CD4-positive, alpha-beta T cell treated with Interleukin-17A for 4 hours (primary cell): ENCODE data around the gene C20orf204.

ENCODE experiments used
- DNase-seq: peaks from one replicate; pipeline ENCODE4 v3.0.0-alpha.2; 2020; ENCODE audit warnings: mixed read lengths

C20orf204 gene

GRCh38 chr20:64027981-64028685, 7.8 kb upstream of the C20orf204 start:
- no peak for DNase-seq

GRCh38 chr20:64029293-64030117, 6.5 kb upstream of the C20orf204 start:
- no peak for DNase-seq

DNA sequence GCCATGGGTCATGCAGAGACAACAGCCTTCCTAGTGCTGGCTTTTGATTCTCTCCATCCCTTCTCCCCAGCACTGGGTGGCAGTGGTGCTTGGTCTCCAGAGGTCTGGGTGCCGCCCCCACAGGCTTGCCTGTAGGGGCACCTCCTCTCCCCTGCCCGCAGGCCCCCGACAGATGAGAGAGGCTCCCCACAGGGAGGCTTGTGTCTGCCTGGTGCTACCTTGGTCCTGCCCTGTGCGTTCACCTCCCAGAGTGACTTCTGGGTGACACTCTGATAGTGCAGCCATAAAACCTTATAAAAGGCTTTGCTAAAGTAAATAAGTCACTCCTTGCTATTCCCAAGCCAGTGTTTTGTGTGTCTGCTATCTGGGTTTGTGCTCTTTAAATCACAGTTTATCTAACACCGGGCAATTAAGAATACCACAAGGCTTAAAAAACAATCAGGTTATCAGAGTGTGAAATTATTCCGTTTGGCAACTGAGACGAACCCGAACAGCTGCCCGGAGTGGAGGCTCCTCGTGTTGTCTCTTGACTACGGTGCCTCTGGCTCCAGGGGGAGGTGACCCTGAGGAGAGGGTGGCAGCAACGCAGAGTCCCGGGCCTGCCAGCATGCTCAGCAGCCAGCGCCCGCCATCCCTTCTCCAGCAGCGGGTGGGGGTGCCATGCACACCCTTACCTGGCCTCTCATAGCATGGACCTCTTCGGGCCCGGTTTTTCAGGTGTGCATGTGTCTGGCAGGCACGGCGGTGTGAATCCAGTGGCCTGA, 5.4 kb upstream of the C20orf204 start:
- DNase-seq = no peak

DNA sequence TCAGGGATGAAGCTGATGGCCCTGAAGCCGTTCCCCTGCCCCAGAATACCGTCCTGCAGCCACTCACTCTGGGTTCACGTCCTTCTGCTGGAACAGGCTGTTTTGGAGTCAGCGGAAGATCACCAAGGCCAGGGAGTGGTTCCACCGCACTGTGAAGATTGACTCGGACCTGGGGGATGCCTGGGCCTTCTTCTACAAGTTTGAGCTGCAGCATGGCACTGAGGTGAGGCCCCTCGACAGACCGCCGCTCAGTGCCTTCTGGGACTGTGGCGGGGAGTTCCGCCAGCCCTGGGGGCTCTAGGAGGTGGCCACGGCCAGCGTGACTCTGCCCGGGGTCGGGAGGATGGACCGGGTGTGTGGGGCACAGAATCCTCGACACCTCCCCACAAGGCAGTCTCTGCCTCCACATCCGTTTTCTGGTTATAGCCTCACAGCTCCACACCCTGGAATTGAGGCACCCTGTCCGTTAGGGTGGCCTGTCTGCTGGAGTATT, 4.1 kb upstream of the C20orf204 start:
- no peak for DNase-seq

DNA sequence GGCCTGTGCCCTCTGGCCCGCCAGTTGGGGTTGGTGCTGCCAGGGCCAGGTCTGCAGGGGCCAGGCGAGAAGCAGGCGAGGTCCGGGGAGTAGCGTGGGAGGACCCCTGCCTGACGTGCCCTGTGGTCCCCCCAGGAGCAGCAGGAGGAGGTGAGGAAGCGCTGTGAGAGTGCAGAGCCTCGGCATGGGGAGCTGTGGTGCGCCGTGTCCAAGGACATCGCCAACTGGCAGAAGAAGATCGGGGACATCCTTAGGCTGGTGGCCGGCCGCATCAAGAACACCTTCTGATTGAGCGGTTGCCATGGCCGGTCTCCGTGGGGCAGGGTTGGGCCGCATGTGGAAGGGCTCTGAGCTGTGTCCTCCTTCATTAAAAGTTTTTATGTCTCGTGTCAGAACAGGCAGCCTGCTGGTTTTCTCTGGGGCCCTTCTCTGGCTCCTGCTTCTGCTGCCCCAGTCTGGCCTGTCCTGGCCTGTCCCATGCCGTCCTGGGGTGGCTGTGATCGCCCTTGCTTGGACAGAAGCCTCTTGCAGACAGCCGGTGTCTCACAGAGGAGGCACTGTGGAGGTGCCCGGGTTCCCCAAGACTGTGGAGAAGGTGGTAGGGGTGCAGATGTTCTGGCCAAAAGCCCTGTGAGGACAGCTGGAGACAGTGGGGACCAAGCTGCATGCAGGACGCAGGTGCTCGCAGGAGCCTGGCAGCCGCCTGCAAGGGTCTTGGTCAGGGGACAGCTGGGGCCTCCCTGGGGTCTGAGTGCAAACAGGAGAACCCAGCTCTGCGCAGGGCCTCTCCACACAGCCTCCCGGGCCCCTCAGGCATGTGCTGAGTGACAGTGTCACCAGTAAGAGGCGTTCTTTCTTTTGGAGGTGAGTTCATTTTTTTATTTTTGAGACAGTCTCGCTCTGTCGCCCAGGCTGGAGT, 3.0 kb upstream of the C20orf204 start:
- DNase-seq = no peak

DNA sequence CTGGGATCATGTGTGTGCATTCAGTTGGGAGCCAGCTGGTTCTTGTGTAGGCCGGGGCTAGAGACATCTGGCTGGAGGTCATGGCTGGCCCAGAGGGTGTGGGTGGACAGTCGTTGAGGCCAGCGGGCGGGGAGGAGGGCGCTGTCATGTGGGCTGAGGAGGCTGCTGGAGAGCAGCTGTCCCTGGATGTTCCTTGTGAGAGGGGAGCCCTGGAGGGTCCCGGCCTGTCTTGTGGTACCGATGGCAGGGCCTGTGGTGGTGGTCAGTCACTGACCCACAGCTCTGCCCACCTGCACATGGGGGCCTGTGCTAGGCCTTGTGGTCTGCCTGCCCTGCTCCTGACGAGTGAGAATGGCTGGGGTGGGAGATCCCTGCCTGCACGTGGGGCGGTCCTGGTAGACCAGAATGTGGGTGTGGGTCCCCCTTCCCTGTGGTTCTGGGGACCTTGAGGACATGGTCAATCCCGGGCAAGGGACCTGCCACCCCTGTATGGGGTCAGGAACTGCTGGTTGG, 1.9 kb upstream of the C20orf204 start:
- DNase-seq = no peak

- no peak for DNase-seq
Observed at GRCh38 chr20:64035066-64035932, 683 bp upstream of the C20orf204 start.

- no peak for DNase-seq
Observed at GRCh38 chr20:64036346-64037198, 590 bp downstream of the C20orf204 start.

DNA sequence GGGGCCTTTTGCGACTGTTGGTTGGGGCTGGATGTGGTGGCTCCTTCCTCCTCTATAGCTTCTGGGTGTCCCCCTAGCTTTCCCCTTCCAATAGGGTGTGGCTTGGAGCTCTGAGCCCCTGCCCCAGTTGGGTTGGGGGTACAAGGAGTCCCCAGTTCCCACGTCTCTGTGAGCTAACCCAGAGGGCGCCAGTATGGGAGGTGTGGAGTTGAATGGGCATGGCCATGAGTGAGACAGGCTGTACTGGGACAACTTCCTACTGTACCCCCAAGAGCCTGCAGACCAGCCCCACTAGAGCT, 1.2 kb downstream of the C20orf204 start:
- DNase-seq = no peak

GRCh38 chr20:64037498-64038213, 1.7 kb downstream of the C20orf204 start:
- DNase-seq = no peak

DNA sequence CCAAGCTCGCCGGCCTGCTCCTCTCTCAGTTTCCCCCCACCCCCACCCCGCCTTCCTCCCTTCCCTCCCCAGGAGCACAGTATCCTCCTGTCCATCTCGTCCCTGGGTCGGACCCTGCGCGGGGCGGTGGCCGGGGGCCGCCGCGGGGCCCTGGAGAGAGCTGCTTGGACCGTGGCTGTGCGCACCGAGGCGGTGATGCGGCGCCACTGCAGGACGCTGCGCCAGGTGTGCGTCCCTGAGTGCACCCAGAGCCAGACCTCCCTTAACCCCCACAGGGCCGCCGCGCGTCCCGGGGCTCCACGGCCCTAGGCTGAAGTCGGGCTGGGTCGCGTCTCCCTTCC, 2.2 kb downstream of the C20orf204 start:
- no peak for DNase-seq

GRCh38 chr20:64038565-64039292, 2.7 kb downstream of the C20orf204 start:
- DNase-seq = peak; percentile 87

DNA sequence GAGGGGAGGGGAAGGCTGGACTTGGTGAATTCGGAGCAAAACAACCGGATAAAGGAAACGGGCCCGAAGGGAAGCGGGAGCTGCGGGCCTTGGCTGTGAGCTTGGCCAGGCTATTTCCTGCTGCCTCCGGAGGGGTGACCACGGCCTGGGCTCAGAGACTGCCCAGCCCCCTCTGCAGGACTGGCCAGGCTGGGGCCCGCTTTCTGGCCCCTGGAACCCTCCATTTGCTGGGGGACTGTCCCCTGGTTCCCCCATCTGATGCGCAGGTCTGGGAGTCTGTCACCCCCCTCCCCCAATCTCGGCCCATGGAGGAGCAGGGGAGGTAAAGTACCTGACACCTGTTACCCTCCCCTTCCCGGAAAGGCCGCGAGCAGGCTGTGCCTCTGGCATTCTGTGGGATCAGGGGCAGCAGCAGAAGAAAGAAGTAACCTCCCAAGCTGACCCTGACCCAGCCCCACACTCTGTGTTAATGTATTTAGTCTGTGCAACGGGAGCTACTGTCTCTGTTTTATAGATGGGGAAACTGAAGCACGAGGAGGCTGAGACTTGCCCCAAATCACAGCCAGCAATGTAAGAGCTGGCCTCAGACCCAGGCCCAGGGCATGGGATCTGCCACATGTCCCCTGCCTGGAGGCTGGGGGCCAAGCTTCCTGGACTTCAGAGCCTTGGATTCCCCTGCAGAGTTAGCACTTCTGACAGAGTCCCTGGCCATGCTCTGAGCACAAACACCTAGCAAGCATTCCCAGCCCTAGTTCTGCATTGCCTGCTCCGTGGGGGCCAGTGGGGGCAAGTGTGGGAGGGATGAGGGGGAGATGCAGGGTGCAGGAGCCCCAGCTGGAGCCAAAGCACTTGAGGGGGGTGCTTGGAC, 3.5 kb downstream of the C20orf204 start:
- DNase-seq = no peak

GRCh38 chr20:64040231-64041039, 4.5 kb downstream of the C20orf204 start:
- no peak for DNase-seq

GRCh38 chr20:64041040-64041780, 5.2 kb downstream of the C20orf204 start:
- DNase-seq = no peak

DNA sequence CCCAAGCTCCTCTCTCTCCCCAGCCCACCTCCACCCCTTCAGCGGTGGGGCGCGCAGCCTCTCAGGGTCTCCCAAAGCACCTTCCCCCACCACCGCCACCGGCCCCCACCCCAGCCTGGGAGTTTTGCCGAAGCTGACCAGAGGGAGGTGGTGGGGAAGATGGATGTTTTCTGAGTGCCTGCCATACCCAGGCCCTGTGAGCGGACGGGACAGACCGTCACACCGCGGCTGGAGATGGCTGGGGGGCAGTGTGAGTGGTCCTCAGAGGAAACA, 5.7 kb downstream of the C20orf204 start:
- DNase-seq = no peak
